ENCODE data around the gene CDCP1.

CDCP1 gene

DNA sequence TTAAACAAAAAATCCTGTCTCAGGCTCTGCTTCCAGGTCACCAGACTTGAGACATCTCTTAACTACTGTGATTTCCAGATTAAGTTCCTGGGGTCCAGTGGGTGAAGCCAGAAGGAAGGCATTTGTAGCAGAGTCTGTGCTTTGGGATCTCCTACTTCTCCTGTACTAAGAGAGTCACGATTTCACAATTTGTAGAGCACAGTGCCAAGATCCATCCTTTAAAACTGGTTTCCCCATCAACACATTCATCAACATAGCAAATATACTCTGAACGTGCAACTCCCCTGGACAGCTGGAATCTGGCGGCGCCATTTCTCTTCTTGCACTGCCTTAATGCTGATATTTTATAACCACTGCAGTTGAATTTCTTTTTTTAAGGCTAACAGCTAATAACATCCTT, 33.2 kb downstream of the CDCP1 start:
- TF ChIP-seq CTCF (conservative IDR thresholded peaks at IDR 0.05; ENCODE audit: control insufficient read depth, insufficient read depth, low read depth, low read length): no peak
- H3K4me3 ChIP-seq (ENCODE audit: control insufficient read depth, low read depth, low read length): no peak overlapping the region

DNA sequence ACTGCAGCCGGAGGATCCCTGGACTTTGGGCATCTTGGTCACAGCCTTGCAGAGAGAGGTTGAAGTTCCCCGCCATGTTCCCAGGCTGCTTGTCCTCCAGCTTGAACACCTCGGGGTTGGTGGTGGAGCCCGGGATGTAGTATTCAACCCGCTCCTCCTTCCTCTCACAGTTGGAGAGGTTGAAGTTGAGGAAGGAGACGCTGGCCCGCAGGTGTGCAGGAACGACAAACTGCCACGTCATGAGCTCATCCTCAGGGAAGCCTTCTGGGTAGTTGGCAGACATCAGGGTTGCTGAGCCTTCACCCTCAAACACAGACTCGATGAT, 35.7 kb downstream of the CDCP1 start:
- H3K4me3 ChIP-seq (ENCODE audit: control insufficient read depth, low read depth, low read length): no peak overlapping the region
- TF ChIP-seq CTCF (conservative IDR thresholded peaks at IDR 0.05; ENCODE audit: control insufficient read depth, insufficient read depth, low read depth, low read length): no peak
- DNase-seq (ENCODE audit: low read depth): no peak

More for the DNA sequence above, 33.2 kb downstream of the CDCP1 start:
- peak; percentile 86 for DNase-seq (ENCODE audit: low read depth)

DNA sequence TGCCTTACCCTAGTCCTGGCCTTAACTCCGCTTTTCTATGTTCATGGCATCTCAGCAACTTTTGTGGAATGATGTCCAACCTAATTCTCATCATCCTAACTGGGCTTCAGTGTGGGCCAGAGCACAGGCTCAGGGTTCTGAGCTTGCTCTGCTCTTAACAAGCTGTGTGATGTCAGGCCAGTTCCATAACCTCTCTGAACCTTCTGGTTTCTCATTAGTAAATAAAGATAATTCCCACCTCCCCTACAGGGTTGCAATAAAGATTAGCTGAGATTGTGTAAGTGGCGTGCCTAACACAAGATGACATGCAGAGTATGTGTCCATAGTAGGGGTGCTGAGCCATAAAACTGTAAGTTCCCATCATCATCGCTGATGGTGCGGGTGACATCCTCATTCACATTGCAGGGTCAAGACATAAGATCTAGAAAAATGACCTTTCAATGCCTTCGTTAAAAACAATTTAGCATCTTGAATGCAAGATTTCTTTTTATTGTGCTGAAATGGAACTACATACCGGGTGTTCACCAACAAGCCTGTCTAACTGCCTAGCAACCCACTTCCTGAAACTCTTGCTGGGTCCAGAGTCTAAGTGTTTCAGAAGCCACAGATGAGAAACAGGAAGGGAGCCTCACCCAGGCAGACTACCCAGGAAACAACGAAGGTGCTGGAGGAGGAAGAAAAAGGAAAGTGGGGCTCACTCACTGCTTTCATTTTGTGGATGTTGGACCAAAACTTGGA, 36.2 kb downstream of the CDCP1 start:
- no peak for TF ChIP-seq CTCF (conservative IDR thresholded peaks at IDR 0.05; ENCODE audit: control insufficient read depth, insufficient read depth, low read depth, low read length)
- no peak overlapping the region for H3K4me3 ChIP-seq (ENCODE audit: control insufficient read depth, low read depth, low read length)
- DNase-seq (ENCODE audit: low read depth): no peak

DNA sequence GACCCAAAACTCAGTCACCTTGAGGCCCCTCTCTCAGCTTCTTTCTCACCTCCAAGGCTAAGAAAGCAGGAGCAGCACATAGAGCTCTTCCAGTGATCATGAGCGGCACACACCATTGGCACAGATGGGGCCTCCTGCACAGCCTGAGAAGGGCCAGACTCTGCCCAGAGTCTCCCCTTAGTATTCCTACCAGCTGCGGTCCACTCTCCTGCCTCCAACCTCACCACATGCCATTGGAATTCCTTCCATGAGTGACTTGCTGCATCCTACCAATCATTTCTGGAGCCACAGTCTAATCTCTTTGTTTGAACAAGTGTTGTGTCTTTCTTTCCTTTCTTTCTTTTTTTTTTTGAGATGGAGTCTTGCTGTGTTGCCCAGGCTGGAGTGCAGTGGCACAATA, 39.3 kb downstream of the CDCP1 start:
- H3K4me3 ChIP-seq (ENCODE audit: control insufficient read depth, low read depth, low read length): no peak overlapping the region
- no peak for TF ChIP-seq CTCF (conservative IDR thresholded peaks at IDR 0.05; ENCODE audit: control insufficient read depth, insufficient read depth, low read depth, low read length)
- no peak for DNase-seq (ENCODE audit: low read depth)

- DNase-seq (ENCODE audit: low read depth): peak; percentile 97
- H3K4me3 ChIP-seq (ENCODE audit: control insufficient read depth, low read depth, low read length): no peak overlapping the region
- TF ChIP-seq CTCF (conservative IDR thresholded peaks at IDR 0.05; ENCODE audit: control insufficient read depth, insufficient read depth, low read depth, low read length): no peak
These were observed 40.1 kb downstream of the CDCP1 start for GRCh38 chr3:45105855-45106671.

- no peak for TF ChIP-seq CTCF (conservative IDR thresholded peaks at IDR 0.05; ENCODE audit: control insufficient read depth, insufficient read depth, low read depth, low read length)
- no peak overlapping the region for H3K4me3 ChIP-seq (ENCODE audit: control insufficient read depth, low read depth, low read length)
- peak; percentile 87 for DNase-seq (ENCODE audit: low read depth)
These were observed 41.2 kb downstream of the CDCP1 start for GRCh38 chr3:45104715-45105711.
